CD4-positive, alpha-beta T cell treated with Interleukin-17A for 4 hours (primary cell): ENCODE results near the gene H1-8.
"Not testable (repeated sequence)": the region's sequence is repeated elsewhere in the genome, so short reads cannot be mapped to it uniquely, and the experiment has no call there.

ENCODE experiments used
- DNase-seq: peaks from one replicate; pipeline ENCODE4 v3.0.0-alpha.2; 2020; ENCODE audit warnings: mixed read lengths

Gene H1-8

DNA sequence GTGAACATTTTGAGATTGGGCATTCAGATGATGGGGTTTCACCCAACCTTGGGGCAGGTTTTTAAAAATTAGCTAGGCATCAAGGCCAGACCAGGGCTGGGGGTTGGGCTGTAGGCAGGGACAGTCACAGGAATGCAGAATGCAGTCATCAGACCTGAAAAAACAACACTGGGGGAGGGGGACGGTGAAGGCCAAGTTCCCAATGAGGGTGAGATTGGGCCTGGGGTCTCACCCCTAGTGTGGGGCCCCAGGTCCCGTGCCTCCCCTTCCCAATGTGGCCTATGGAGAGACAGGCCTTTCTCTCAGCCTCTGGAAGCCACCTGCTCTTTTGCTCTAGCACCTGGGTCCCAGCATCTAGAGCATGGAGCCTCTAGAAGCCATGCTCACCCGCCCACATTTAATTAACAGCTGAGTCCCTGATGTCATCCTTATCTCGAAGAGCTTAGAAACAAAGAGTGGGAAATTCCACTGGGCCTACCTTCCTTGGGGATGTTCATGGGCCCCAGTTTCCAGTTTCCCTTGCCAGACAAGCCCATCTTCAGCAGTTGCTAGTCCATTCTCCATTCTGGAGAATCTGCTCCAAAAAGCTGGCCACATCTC, 8.4 kb upstream of the H1-8 start:
- no peak for DNase-seq

DNA sequence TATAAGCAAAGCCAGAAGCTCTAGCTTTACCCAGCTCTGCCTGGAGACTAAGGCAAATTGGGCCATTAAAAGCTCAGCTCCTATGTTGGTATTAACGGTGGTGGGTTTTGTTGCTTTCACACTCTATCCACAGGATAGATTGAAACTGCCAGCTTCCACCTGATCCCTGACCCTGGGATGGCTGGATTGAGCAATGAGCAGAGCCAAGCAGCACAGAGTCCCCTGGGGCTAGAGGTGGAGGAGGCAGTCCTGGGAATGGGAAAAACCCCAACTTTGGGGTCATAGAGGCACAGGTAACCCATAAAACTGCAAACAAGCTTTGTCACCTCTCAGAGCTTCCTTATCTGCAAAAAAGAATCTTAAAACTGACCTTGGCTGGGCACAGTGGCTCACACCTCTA, 7.9 kb upstream of the H1-8 start:
- DNase-seq: no peak

DNA sequence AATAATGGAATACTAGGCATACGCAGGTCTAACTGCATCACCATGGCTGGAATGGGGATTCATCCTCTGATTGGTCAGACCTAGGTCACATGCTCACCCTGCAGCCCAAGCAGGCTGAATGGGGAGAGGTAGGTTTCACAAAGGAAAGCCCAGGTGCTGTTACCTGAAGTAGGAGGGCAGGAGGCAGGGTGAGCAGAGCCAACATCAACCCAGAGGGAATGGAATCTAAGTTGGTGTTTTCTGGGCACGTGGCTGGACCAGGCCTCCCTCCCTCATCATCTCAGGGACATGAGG, 6.7 kb upstream of the H1-8 start:
- no peak for DNase-seq

DNA sequence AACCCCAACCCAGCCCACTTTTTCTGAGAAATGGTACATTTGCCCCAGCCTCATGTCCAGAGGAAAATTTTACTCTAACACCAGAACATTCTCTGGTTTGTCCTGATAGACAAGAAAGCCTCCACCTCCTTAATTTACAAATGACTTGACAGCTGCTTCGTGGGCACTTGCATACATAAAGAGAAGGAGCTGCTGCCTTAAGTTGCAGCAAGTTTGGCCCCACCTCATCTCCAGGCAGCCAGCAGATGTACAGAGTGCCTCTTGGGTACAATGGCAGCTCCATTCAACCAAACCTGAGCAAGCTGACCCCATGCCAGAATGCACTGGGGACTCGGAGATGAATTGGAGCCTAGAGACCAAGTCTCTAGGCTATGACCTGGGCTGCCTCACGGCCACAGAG, 6.2 kb upstream of the H1-8 start:
- DNase-seq: no peak

DNA sequence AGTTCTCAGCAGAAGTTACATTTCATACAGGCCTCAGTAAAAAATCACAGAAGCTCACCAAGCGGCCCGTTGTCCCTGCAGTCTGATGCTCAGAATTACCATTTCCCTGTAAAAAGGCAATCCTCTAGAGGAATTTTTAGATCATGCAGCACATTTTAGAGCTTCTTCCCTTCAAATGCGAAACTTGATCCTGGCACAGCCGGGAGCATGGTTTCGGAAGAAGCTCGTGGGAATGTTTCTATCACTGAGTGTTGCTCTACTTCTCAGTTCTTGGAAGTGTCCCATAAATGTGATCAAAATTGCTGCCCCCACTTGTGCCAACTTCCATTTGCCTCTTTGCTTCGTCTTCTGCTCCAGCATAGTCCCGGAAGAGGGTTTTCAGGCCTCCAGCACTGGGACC, 3.8 kb upstream of the H1-8 start:
- no peak for DNase-seq

DNA sequence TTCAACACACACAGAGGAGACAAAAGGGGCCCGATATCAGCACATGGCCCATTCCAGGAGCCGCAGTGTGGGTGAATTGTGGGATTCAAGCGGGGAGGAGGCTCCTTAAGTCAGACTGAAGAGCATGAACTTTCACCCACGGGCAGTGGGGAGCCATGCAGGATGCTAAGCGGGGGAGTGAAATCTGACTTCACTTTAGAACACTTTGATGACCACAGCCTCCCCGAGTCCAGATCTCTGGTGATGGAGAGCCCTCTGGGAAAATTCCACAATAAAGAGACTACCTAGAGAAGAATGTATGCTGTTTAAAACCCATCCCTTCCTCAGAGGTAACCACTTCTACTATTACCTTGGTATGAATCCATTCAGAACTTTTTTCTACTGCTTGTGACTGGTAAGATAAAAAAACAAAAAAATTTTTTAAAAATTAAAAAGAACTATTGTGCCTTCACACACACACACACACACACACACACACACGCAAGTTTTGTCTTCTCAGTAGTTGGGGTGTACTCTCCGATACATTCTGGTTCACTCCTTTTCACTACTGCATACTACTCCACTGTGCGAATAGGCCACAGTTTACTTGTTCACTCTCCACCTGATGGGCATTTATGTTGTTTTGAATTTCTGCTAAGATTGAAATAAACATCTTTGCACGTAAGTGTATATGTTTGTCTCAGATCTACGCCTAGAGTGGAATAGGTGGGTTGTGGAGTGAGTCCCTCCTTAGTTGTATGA, 2.0 kb upstream of the H1-8 start:
- DNase-seq: no peak

DNA sequence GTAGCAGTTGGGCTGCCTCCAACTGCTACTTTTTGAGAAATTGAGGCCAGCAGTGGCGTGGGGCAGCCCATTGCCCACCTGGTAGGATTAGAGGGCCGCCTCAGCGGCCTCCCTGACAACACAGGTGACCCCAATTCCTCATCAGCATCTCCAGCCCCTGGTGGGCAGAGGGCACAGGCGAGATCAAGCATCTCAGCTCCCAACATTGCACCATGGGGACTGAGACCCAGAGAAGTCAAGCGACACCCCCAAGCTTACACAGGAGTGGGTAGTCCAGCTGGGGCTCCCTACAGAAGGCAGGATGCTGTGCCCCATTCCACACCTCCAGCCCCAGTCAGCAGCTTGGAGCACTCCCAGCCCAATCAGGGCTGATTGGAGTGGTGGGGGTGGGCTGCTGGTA, 228 bp upstream of the H1-8 start:
- no peak for DNase-seq

DNA sequence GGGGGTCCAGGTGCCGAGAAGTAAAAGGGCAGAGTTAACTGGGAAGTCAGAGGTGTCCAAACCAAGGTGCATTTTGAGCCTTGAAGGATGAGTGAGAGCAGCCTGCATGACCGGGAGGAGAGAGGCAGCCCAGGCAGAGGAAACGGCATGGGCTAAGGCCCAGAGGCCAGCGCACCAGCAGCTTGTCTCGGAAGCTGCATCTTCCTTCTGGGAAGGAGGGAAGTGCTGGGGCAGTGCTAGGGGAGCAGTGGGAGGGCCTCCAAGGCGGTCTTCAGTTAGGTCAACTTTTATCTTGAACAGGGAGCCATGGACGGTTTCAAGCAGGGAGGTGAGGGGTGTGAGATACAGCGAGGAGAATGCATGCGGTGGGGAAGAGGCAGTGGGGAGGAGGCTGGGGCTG, 1.0 kb downstream of the H1-8 start:
- no peak for DNase-seq

DNA sequence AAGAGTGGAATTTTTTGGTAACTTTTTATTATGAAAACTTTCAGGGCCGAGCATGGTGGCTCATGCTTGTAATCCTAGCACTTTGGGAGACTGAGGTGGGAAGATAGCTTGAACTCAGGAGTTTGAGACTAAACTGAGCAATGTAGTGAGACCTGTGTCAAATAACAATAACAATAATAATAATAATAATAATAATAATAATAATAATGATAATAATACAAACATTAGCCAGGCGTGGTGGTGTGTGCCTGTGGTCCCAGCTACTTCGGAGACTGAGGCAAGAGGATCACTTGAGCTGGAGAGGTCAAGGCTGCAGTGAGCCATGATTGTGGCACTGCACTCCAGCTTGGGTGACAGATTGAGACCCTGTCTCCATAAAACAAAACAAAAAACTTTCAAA, 3.0 kb downstream of the H1-8 start:
- not testable (repeated sequence) for DNase-seq

DNA sequence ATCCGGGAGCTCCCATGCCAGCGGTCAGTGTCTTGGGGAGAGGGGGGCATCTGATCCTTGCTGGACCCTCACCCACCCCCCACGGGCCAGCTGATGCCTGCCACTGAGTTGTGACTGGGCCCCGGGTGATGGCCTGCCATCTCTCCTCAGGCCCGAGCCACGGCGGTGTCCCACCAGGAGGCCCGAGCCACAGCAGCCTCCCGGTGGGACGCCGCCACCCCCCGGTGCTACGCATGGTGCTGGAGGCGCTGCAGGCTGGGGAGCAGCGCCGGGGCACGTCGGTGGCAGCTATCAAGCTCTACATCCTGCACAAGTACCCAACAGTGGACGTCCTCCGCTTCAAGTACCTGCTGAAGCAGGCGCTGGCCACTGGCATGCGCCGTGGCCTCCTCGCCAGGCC, 4.3 kb downstream of the H1-8 start:
- no peak for DNase-seq

DNA sequence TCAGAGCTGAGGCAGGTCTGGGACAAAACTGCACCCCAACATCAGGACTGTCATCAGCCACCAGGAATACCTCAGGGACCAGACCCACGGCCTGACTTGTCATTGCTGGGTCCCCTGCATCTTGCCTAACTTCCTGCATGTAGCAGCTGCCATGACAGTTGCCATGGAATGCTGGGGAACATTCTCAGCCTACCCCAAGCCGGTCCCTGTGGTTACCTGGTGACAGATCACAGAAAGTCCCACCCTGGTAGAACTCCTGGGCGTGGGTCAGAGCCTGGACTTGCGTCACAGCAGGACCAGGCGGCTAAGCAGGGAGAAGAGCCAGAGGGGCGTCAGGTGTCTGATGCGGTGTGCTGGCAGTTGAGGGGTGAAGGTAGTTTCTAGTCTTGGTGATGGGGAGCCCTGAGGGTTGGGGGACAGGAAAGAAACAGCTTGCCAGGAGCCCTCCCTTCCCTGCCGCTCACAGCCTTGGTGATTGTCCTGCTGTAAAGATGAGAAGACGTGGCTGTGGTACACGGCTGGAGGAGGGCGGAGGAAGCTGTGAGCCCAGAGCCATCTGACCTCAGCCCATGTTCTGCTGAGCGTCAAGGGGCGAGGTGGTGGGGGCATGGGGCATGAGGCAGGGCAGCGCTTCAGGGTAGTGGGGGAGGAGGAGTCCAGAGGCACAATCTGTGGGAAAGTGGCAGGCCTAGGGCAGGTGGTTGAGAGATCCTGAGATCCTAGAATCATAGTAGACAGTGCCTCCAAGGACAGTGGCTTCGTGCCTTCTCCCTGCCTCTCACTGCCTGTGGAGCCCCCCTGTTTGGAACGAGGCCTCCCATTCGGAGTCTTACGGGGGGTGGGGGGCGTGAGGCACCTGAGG, 5.4 kb downstream of the H1-8 start:
- DNase-seq: no peak

DNA sequence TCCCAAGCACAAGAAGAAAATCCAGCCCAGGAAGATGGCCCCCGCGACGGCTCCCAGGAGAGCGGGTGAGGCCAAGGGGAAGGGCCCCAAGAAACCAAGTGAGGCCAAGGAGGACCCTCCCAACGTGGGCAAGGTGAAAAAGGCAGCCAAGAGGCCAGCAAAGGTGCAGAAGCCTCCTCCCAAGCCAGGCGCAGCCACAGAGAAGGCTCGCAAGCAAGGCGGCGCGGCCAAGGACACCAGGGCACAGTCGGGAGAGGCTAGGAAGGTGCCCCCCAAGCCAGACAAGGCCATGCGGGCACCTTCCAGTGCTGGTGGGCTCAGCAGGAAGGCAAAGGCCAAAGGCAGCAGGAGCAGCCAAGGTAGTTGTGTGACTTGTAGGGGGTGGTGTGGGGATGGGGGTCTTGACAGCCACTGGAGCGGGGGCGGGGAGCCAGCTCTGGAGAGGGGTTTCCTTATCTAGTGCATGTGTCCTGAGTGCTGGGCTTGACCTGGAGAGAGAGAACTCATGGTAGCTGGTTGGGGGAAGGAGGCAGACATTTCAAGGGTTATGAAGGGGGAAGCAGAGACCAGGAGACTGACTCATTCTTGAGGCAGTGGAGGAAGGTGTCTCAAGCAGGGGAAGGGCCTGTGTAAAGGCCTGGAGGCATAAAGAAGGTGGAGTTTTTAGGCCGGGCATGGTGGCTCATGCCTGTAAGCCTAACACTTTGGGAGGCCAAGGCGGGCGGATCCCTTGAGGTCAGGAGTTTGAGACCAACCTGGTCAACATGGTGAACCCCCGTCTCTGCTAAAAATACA, 6.2 kb downstream of the H1-8 start:
- no peak for DNase-seq

DNA sequence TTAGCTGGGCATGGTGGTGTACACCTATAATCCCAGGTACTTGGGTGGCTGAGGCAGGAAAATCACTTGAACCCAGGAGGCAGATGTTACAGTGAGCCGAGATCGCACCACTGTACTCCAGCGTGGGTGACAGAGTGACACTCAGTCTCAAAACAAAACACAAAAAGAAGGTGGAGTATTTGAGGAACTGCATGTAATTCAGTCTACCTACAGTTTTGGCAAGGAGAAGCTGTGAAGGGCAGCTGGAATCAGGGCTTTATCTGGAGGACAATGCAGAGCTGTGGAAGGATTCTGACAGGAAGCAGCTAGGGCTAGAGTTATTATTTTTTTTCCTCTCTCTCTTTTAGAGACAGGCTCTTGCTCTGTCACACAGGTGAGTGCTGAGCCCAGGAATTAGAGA, 6.8 kb downstream of the H1-8 start:
- DNase-seq: no peak

DNA sequence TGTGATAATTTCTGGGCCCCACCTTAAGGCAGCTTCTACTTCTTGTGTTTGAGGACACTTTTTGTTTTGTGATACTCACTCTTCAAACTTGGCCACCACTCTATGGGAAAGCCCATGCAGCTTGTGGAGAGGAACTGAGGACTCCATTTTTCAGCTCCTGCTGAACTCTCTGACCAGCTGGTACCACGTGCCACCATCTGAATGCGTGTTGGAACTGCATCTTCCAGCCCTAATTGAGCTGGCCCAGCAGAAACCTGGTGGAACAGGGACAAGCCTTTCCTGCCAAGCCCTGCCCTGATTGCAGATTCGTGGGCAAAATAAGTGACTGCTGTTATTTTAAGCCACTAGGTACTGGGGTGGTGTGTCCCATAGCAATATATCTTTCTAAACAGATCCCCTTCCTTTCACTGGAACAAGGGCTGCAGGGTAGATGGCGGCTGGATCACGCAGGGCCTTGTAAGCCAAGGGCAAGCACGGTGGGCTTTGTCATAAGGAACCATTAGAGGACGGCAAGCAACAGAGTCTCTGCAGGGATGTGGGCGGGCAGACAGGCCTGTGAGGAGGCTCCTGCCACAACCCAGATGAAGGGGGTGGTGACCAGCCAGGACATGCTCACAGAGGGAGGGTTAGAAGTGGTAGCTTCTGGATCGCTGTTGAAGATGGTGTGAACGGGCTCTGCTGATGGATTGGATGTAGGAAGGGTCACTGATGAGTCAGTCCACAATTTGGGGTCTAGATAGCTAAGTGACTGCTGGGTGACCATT, 9.5 kb downstream of the H1-8 start:
- DNase-seq: no peak

DNA sequence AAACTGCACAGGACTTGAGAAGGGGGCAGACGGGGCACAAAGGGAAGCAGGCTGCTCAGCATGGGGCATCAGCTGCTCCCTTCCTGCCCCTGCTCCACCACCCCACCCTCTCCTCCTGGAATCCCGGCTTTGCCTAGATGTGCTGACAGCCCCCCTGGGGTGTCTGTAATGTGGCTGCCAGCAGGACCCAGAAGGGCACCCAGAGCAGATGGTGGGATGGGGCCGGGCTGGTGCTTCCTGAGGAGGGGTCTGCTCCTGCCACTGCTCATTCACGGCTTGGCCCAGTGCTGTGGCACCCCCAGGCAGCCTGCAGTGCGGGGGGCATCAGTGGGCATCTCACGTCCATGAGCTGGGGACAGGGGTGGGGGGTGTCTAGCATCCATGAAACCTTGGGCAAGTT, 10.2 kb downstream of the H1-8 start:
- DNase-seq: no peak

DNA sequence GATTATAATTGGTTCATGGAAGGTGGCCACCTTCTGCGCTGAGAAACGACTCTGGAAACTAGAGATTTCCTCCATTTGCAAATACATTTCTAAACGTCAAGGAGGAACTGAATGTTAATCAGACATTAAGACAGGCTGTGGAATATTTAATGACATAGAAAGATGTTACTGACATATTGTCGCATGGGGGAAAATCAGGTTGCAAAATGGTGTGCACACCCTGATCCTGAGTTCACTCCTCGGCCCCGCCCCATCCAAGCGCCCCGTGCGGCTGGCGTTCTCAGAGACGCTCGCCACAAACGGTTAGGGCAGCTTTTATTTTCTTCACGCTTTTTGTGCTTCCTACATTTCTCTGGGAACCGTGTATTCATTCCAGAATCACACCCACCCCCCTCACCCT, 10.7 kb downstream of the H1-8 start:
- peak; percentile 24 for DNase-seq

DNA sequence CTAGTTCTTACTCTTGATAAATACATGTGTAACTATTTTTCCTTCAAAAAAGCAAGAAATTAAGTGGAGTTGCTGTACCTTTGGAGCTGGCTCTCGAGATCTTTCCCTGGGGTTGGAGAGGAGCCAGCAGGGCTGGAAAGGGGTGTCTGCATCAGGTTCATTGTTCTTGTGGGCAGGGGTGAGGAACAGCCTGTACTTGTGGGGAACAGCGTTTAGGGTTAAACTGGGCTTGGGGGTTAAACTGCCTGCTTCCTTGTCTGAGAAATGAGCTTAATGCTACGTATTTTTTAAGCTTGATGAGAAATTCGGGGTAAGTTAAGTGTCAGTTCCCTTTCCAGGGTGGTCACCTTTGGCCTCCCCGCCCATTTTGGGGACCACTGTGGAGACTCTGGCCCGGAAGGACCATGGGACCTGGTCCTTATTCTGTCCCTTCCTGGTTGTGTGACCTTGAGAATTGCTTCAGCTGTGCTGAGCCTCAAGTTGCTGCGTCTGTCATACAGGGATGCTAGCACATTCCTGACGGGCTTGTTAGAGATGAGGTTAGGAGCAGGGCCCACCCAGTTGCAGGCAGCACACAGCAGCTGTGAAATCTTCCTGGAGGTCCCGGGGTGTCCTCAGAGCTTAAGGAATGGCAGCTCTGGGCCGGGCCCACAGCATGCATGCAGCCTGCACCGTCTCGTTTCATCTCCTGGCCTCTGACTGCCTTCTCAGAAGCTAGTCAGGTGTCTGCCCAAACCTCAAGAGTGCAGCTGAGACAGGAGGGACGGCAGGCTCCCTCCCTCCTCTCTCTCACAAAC, 11.6 kb downstream of the H1-8 start:
- DNase-seq: no peak

DNA sequence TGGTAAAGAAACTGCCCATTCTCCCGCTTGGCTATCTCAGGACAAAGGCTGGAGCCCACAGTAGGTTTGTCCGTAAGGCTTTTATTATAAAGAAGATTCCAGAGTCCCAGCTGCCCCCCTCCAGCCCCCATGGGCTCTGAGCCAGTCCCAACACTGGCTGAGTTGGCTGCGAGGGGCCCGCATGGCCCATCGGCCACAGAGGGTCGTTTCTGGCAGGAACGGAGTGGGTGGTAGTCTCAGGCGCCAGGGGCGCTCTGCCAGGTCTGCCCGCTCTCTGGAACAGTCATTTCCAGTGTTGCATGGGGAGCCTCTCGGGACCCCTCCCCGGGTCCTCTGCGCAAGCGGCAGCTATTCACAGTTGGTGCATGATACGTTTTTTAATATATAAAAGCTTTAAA, 12.2 kb downstream of the H1-8 start:
- DNase-seq: no peak

DNA sequence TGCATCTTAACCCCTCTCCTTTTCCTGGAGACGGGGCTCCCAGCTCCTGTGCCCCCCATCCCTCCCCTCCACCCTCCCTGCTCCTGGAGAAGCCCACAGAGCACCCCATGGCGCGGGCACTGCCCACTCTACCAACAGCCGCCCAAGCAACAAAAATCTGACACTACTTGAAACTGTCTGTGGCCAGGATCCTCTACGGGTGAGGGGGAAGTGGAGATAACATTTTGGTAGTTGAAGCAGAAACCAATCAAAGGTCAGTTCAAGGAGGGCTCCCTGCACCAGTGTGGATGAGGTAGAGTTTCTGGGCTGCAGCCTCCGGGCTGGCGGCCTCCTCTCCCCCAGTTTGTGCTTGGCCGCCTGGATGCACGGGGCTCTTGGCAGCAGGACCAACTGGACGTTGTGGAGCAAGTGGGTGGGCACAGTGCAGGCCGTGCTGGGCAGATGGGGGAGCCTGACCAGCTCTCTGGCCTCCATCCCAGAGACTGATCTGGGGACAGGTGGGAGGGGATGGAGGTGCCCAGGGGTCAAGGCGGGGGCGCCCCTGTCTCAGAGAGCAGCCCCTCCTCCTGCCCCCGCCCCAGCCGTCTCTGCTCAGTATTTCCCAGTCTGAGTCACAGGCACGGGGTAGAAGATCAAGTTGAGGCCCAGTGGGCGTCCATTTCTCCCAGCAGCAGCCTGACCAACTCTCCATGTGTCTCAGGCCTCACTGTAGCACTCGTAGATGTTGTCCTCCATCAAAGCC, 12.8 kb downstream of the H1-8 start:
- no peak for DNase-seq

DNA sequence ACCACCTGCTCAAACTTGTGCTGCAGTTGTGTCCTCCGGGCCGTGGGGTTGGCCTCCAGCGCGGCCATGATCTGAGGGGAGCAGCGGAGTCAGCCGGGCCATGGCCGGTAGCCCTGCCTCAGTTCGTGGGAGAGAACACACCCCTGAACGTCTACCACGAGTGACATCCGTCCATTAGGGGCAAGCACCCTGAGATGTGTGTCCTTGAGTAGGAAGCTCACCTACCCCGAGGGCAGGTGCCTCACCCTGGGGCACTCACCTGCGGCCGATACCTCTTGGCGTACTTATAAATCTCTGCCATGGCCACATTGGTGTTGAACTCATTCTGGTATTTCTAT, 13.4 kb downstream of the H1-8 start:
- DNase-seq: no peak

DNA sequence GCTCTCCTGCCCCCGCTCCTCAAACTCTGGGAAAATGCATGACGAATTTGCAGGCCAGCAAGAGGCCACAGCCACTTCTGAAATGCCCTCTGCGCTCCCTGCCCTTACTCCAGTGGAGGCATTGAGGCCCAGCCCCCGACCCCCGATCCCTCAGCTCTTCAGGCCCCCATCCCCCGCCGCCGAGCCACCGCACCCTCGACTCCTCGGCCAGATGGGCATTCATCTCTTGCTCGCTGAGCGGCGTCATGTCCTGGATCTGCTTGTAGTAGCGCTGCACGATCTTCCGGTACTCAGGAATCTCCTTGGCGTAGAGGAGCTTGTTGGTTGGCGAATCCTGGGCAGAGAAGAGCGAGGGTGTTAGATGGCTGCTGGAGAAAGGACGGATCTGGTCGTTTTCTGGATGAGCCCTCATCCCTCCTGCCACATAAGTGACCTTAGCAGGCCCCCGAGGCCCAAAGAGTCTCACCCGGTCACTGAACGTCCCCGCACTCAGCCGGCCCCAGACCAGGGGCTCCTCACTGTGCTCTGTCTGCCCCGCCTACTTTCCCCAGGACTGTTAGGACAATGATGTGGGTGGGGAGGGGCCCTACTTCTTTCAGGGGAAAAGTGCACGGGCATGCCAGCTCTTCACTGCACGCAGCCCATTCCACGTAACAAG, 14.0 kb downstream of the H1-8 start:
- no peak for DNase-seq
